T-helper 9 cell (primary cell): ENCODE results near the gene GPD1.

Experiments
- DNase-seq: peaks from one replicate; pipeline ENCODE4 v3.0.0-alpha.2; 2020

The GPD1 gene

DNA sequence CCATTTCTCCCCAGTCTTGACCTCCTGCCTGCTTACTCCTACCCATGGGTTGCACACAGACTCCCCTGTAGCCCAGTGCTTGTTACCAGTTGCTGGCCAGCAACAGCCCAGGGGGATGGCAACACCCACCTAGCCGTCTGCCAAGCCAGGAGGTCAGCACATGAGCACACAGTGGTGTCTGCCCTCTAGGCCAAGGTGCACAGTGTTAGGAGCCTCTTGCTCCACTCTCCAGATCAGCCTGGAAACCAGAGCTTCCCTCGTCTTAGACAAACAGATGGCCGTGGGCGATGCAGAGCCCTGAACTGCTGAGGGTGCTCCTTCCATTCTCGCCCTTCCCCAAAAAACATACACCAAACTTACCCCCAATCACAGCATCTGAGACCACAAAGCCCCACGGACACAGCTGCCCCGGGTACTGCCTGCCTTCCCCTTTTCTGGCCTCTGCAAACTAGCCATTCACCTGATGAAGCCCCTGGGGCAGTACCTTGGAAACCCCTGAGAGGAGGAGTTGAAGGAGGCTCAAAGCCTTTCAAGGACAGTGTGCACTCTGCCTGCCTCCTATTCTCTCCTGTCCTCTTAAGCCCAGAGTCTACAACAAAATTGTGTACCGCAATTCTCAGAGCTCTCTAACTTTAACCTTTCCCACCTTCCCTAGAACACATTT lies 1.0 kb upstream of the GPD1 start:
- DNase-seq = no peak

DNA sequence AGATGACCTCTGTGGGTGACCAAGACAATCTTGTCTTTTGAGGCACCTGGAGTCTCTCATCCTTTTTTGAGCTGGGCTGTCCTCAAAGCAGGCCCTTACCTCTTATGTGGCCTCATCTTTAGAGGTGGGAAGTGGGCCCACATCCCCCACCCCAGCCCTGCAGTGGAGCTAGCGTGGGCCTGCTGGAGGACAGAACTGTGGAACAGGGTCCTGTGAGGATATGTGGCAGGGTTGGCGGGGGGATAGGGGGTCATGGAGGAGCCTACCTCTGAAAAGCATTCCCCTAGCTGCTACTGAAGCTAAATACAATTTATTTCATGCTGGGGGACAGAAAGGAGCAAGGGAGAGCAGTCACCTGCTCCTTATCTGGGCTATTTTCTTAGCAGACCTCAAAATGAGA lies 457 bp upstream of the GPD1 start:
- no peak for DNase-seq

DNA sequence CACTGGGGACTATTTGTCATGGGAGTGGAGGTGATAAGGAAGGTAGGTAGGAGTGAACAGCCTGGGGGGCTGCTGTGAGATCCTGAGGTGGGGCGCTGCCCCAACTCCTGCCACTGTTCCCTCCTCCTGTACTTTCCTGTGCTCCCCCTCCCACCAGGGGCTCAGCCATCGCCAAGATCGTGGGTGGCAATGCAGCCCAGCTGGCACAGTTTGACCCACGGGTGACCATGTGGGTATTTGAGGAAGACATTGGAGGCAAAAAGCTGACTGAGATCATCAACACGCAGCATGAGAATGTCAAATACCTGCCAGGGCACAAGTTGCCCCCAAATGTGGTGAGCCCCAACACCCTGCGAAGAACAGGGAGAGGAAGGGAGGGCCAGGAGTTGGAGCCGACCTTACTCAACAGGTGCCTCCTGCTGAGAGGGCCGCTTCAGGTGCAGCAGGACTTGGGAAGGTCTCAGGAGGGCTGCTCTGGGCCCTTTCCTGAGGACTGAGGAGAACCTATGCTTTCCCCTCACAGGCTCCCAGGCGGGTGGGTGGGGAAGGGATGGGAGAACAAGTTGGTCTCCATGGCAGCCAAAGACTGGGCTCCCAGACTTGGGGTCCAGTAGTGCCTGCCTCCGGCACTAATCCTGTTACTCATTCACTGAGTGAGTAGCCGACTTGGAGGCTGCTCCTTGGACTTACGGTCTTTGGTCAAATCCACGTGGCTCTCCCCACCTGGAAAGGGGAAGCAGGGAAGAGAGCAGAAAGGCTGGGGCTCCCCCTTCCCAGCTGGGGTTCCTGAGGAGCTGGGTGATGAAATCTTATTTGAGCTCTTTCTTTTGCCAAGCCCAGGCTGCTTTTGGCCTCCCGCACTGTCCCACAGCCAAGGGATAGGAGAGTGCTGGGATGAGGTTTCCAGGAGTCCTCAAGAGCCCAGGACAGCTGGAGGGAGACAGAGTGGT lies 884 bp downstream of the GPD1 start:
- no peak for DNase-seq

DNA sequence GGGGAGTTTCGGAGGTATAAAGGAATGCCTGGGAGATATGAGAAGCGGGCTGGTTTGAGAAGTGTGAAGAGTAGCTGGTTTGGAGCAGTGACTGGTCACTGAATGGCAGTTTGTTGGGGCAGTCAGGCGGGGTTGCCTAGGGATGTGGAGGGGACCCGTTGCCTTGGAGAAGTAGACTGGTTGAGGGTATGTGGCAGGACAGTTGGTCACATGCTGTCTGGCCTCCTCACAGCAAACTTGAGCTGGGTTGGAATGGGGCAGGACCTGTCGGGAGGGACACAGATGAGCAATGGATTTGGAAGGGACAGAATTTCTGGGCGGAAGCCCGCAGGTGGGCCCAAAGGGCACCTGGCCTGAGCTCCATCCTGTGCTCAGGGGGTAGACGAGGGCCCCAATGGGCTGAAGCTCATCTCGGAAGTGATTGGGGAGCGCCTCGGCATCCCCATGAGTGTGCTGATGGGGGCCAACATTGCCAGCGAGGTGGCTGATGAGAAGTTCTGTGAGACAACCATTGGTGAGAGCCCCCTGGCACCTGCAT lies 2.2 kb downstream of the GPD1 start:
- DNase-seq = no peak

DNA sequence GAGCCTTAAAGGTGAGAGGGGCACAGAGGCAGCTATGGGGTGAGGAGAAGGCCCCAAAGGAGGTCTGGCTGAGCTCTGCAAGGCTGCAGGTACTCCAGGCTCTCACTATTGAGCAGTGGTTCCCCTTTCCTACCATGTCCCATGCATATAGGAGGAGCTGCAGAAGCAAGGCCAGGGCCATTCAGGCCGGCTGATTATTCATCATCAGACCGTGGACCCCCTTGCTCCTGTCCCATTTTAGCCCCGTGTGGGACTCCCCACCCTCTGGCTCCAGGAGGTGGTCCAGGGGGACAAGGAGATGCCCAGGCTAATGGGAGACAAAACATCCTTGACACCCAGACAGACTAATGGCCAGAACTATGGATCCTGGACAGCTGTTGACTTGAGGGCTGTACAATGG lies 3.1 kb downstream of the GPD1 start:
- DNase-seq = no peak

DNA sequence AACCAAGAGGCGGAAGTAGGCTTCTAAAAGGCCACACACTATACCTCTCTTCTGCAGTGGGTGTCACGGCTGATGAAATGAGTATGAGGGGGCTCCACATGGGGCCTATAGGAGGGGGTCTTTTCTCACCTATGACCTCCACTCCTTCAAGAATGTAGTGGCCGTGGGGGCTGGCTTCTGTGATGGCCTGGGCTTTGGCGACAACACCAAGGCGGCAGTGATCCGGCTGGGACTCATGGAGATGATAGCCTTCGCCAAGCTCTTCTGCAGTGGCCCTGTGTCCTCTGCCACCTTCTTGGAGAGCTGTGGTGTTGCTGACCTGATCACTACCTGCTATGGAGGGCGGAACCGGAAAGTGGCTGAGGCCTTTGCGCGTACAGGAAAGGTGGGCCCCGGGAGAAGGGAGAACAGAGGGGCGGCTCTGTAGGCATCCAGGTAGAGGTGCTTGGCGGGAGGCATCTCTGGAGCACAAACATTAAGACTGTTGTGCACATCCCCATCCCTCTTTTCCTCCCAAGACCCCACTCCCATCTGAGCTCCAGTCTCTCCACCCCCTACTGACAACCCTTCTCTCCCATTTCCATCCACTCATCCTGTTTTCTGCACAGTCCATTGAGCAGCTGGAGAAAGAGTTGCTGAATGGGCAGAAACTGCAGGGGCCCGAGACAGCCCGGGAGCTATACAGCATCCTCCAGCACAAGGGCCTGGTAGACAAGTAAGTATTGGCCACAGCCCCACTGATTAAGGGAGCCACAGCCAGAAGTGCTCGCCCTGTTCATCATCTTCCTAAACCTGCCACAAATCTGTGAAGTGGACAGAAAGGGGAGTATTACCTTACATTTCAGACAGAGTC lies 3.8 kb downstream of the GPD1 start:
- DNase-seq = no peak

- no peak for DNase-seq
These were observed 5.5 kb downstream of the GPD1 start for GRCh38 chr12:50109319-50109718.

GRCh38 chr12:50110127-50110761 lies 6.4 kb downstream of the GPD1 start:
- DNase-seq = no peak

DNA sequence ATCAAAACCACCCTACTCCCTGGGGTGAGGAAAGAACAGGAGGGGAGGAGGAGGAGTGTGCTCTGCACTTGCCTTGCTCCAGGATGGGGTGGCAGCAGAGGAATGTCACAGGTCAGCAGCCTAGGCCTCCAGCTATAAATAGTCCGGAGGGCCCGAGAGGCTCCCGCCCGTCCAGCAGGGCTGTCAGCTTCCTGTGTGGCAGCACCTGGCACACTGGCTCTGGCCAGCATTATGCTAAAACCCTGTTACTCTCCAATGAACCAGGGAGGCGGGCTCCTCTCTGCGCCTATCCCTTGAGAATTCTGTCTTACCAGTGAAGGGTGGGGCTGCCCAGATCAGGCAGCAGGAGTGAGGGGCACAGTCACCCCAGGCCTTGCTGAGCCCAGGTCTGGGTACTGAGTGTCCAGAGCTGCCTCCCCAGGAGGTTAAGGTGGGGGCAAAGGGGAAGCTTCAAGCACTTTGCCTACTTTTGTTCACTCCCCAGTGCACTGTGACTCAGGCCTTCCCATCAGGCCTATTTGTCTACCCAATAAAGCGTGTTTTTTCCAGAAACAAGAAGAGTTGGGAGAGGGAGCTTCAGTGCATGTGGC lies 7.0 kb downstream of the GPD1 start:
- no peak for DNase-seq

DNA sequence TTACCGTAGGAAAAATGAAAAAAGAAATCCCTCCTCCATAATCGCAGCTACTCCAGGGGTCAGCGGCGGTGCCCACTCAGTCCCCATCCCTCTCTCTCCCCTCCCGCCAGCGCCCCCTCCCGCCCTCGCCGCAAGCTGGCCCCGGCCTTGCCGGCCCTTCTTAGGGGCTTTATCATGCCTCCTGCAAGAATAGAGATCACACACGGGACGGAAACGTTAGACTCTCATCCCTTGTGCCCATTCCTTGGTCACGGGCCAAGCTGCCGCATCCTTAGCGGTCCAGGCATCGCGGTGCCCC lies 7.5 kb downstream of the GPD1 start:
- DNase-seq = no peak

DNA sequence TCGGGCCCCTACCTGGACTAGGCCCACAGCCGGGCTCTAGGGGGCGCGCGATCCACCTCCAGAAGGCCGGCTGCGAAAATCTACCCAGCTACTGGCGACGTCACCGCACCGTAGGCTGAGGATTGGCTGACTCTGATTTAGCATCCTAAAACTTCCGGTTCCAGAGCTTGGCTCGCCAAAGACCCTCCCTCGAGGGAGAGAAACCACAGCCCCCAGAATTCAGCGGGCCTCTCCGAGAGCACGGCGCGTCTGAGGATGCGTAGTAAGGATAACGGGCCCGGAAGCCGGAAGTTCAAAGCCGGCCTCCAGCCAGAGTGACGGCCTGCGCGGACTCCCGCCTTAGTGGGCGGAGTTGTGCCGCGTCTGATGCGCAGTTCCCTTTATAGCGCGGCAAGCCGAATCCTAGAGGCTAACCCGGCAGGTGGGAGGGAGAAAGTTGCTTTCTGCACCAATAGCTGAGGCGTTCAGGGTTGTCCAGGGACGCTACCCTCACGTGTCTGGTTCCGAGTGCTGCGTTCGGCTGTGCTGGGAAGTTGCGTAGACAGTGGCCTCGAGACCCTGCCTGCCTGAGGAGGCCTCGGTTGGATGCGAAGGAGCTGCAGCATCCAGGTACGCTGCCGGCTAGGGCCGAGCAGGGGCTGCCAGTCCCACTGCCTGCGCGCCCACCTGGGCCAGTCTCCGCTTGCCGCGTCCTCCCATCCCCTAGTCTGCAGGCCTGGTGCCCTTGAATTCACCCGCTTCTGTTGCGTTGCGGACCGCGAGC lies 8.1 kb downstream of the GPD1 start, which contains the start of gene COX14:
COX14 (plus strand) TSS at position 544 of the 763 bp plus-strand sequence. CDS start 7,808 bp downstream, outside the sequence.
- DNase-seq = peak; percentile 99

DNA sequence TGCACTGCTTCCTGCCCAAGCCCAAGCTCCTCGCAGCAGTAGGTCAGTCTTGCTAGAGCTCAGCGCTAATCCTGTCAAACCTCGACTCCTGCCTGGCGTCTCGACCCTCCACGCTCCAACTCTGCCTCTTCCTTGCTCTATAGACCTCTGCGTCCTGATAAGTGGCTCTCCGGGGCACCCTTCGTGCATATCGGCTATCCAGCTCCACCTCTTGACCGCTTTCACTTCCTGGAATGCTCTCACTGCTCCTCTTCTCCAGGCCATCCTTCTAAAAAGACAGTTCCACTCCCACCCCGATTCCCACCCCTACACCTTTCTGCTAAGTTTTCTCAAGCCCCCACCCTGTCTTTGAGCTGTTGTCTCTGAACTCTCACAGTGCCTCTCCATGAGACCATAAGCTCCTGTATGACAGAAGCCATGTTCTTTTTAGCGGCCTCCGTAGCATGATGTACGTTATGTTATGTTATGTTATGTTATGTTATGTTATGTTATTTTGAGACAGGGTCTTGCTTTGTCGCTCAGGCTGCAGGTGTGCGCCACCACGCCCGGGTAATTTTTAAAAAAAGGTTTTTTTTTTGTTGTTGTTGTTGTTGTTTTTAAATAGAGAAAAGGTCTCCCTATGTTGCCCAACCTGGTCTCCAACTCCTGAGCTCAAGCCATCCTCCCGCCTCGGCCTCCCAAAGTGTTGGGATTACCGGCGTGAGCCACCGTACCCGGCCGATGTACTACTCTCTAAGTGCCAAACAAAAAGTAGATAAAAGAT lies 8.8 kb downstream of the GPD1 start:
- peak; percentile 10 for DNase-seq

DNA sequence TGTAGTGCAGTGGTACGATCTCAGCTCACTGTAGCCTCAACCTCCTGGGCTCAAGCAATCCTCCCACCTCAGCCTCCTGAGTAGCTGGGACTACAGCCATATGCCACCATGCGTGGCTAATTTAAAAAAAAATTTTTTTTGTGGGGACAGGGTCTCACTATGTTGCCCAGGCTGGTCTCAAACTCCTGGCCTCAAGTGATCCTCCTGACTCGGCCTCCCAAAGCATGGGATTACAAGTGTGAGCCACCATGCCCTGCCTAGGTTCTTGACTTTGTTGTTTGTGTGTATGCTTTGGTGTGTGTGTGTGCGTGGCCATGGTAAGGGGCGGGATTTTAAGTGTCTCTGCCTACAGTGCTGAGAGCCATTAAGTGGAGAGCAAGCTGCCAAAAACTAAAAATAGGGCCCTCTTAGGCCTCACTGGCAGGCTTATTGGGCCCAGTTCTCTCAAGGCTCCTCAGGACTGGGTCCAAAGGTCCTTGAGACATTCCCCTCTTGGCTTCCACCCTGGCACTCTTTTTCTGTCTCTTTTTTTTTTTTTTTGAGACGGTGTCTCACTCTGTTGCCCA lies 13.3 kb downstream of the GPD1 start:
- DNase-seq = no peak

GRCh38 chr12:50119387-50119786 lies 15.6 kb downstream of the GPD1 start:
- no peak for DNase-seq

GRCh38 chr12:50120521-50120920 lies 16.7 kb downstream of the GPD1 start:
- DNase-seq = no peak

DNA sequence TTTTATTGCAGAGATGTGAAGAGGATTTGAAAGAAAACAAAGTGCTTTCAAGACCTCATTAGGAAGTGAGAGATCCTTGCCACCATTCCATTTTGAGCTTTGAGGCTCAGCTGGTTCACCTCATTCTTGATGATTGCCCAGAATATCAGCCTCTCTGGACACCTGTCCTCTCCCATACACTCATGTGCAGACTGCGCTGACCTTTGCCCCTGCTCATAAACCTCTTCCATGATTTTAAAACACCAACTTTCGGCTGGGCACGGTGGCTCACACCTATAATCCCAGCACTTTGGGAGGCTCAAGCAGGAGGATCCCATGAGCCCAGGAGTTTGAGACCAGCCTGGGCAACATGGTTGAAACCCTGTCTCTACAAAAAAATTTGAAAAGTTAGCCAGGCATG lies 17.1 kb downstream of the GPD1 start:
- DNase-seq = no peak

- no peak for DNase-seq
These were observed 17.8 kb downstream of the GPD1 start for GRCh38 chr12:50121641-50122040.

- no peak for DNase-seq
These were observed 19.4 kb downstream of the GPD1 start for GRCh38 chr12:50123203-50123602.

GRCh38 chr12:50127546-50127945 lies 23.7 kb downstream of the GPD1 start:
- no peak for DNase-seq

GRCh38 chr12:50129290-50129689 lies 25.5 kb downstream of the GPD1 start:
- DNase-seq = no peak
